ENCODE measurements around the gene ISYNA1. TPM values are rescaled to one million over a fixed set of nuclear protein-coding genes. Genes with fewer than 3 reads are reported as not detected.
A peak's percentile ranks its signal among the peaks of the same experiment; 100 is the strongest.

The ISYNA1 gene
- total and polyA plus RNA-seq, 2 of the 13 experiments (the other 11 are each of a cell fraction or from before 2014, with no cell fraction given), result 29.6 to 48.5 TPM

- TF ChIP-seq ATRX (CRISPR knock-in tag; IDR thresholded peaks at IDR 0.05; ENCODE audit: borderline replicate concordance) (no peak), NRL (CRISPR knock-in tag; IDR thresholded peaks at IDR 0.05; ENCODE audit: borderline replicate concordance) (peak; percentile 43; the same call in 1 of the 2 replicates), PAF1 (CRISPR knock-in tag; IDR thresholded peaks at IDR 0.05) (no peak), ZBTB3 (CRISPR knock-in tag; IDR thresholded peaks at IDR 0.05; ENCODE audit: borderline replicate concordance, low read depth) (no peak), AKAP8 (CRISPR knock-in tag; IDR thresholded peaks at IDR 0.05) (no peak), ZNF431 (CRISPR knock-in tag; IDR thresholded peaks at IDR 0.05; ENCODE audit: borderline replicate concordance, low read depth) (no peak), ZZZ3 (CRISPR knock-in tag; IDR thresholded peaks at IDR 0.05; ENCODE audit: borderline replicate concordance) (no peak), ZNF160 (CRISPR knock-in tag; IDR thresholded peaks at IDR 0.05) (no peak), ETV6 (CRISPR knock-in tag; conservative IDR thresholded peaks at IDR 0.05) (no peak), CREB1 (IDR thresholded peaks at IDR 0.05) (no peak), CREB1 (CRISPR knock-in tag; IDR thresholded peaks at IDR 0.05) (no peak), YEATS2 (CRISPR knock-in tag; IDR thresholded peaks at IDR 0.05; ENCODE audit: borderline replicate concordance) (peak; percentile 23; the same call in 1 of the 2 replicates), ZNF839 (CRISPR knock-in tag; IDR thresholded peaks at IDR 0.05; ENCODE audit: borderline replicate concordance) (no peak), KDM6A (CRISPR knock-in tag; IDR thresholded peaks at IDR 0.05; ENCODE audit: low read depth) (peak; percentile 61; the same call in 1 of the 2 replicates), KDM1A (CRISPR knock-in tag; IDR thresholded peaks at IDR 0.05) (no peak), ZNF143 (CRISPR knock-in tag; IDR thresholded peaks at IDR 0.05) (peak; percentile 46; the same call in 1 of the 2 replicates), ZNF609 (CRISPR knock-in tag; IDR thresholded peaks at IDR 0.05; ENCODE audit: borderline replicate concordance) (0 out of 2 replicates have a peak, but pooled peaks have one; percentile 37), JARID2 (CRISPR knock-in tag; IDR thresholded peaks at IDR 0.05; ENCODE audit: insufficient replicate concordance) (no peak), RARG (CRISPR knock-in tag; IDR thresholded peaks at IDR 0.05; ENCODE audit: low read depth) (no peak), ZBTB14 (CRISPR knock-in tag; IDR thresholded peaks at IDR 0.05) (no peak)
These were observed 37.9 kb upstream of the ISYNA1 start (continued) for GRCh38 chr19:18475762-18476331.
